ENCODE measurements around the gene LHFPL3.

- no peak for TF ChIP-seq CTCF (conservative IDR thresholded peaks at IDR 0.05; ENCODE audit: low read depth, low read length)
- TF ChIP-seq EZH2 (IDR thresholded peaks at IDR 0.05; ENCODE audit: borderline replicate concordance, low read depth, low read length, poor library complexity, severe bottlenecking) = no peak
These were observed 87.3 kb downstream of the LHFPL3 start for GRCh38 chr7:104415700-104416099.

Data from A673 (cell line).